Activated naive CD4-positive, alpha-beta T cell treated with anti-CD3 and anti-CD28 coated beads, Interleukin-2, amount 10 ng/mL, durations not matched to agents 7 days and 5 days (primary cell): ENCODE data around the gene EPC2.
A peak's percentile ranks its signal among the peaks of the same experiment; 100 is the strongest.

Experiments used
- CTCF ChIA-PET: fragments of 350-600 bp; sonication (Branson Sonifier 250); formaldehyde crosslinking; loops from one replicate; lab custom pipeline; 2021; ENCODE audit warnings: antibody characterized with exemption; lab: Charles Lee
- DNase-seq: peaks from one replicate; pipeline ENCODE4 v3.0.0-alpha.2; 2020
- H3K27ac Mint-ChIP-seq: one replicate; pipeline ENCODE4 v1.8.0; 2021; ENCODE audit warnings: mild to moderate bottlenecking, moderate library complexity, mixed read lengths
- H3K27me3 Mint-ChIP-seq: one replicate; pipeline ENCODE4 v1.8.0; 2021; ENCODE audit warnings: mild to moderate bottlenecking, mixed read lengths
- H3K36me3 Mint-ChIP-seq: one replicate; pipeline ENCODE4 v1.8.0; 2021; ENCODE audit warnings: mixed read lengths
- H3K4me1 Mint-ChIP-seq: one replicate; pipeline ENCODE4 v1.8.0; 2021; ENCODE audit warnings: mixed read lengths
- H3K4me3 Mint-ChIP-seq: one replicate; pipeline ENCODE4 v1.8.0; 2021; ENCODE audit warnings: mild to moderate bottlenecking, moderate library complexity, mixed read lengths
- H3K9me3 Mint-ChIP-seq: one replicate; pipeline ENCODE4 v1.8.0; 2021; ENCODE audit warnings: mixed read lengths

Gene EPC2

DNA sequence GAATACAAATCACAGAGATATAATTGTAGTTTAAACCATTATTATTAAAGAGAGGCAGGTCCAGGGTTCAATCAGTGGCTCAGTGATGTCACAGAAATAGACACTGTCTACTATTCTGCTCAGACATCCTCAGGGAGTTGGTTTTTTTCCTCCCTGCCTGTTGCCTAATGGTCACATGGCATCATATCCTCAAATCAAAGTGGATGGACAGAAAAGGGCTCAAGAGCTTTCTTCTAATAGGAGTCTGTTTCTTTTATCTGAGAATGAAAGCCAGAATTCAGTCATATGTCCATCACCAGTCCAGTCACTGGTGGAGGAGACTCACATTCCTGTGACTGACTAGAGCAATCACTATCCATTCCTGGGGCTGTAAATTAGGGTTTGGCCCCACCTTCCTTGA is 27.9 kb upstream of the EPC2 start:
- Mint-ChIP-seq H3K4me3 (no peak overlapping the region), H3K4me1 (peaks cover 8% of the 10 kb centered on the region), H3K9me3 (no peaks in the 10 kb centered on the region), H3K36me3 (no peaks in the 10 kb centered on the region), H3K27me3 (peaks cover 4% of the 10 kb centered on the region), H3K27ac (no peak overlapping the region)
- CTCF ChIA-PET: interaction anchor here (1.3 kb wide), 1 partner anchor 18 kb away, joined by 3 read pairs; no protein-coding TSS in a partner anchor
- DNase-seq: no peak

GRCh38 chr2:148617219-148617618 is 27.3 kb upstream of the EPC2 start:
- Mint-ChIP-seq H3K9me3 (no peaks in the 10 kb centered on the region), H3K27me3 (peaks cover 4% of the 10 kb centered on the region), H3K36me3 (no peaks in the 10 kb centered on the region), H3K27ac (no peak overlapping the region), H3K4me3 (no peak overlapping the region), H3K4me1 (peaks cover 8% of the 10 kb centered on the region)
- no peak for DNase-seq
- CTCF ChIA-PET: interaction anchor here (1.3 kb wide), 1 partner anchor 17 kb away, joined by 3 read pairs; no protein-coding TSS in a partner anchor

DNA sequence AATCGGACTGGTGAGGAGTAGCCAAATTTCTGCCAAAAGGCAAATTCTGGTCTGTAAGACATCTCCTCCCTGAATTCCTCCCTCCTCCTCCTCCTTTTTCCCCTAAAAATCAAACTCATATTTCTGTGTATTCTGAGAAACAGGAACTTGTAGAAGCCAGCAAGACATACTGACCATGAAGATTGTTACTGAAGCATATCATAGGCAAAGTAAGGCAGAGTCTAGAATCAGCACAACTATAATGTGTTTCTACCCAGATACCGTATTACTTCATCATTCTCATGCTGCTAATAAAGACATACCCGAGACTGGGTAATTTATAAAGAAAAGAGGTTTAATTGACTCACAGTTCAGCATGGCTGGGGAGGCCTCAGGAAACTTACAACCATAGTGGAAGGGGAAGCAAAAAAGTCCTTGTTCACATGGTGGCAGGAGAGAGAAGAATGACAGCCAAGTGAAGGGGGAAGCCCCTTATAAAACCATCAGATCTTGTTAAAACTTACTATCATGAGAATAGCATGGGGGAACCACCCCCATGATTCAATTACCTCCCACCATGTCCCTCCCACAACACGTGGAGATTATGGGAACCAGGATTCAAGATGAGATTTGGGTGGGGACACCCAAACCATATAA is 24.9 kb upstream of the EPC2 start:
- peaks cover 4% of the 10 kb centered on the region for H3K27me3 Mint-ChIP-seq
- H3K4me1 Mint-ChIP-seq: no peaks in the 10 kb centered on the region
- no peak for DNase-seq
- CTCF ChIA-PET: no interaction called here
- no peak overlapping the region for H3K4me3 Mint-ChIP-seq
- H3K9me3 Mint-ChIP-seq: no peaks in the 10 kb centered on the region
- H3K36me3 Mint-ChIP-seq: no peaks in the 10 kb centered on the region
- H3K27ac Mint-ChIP-seq: no peak overlapping the region

DNA sequence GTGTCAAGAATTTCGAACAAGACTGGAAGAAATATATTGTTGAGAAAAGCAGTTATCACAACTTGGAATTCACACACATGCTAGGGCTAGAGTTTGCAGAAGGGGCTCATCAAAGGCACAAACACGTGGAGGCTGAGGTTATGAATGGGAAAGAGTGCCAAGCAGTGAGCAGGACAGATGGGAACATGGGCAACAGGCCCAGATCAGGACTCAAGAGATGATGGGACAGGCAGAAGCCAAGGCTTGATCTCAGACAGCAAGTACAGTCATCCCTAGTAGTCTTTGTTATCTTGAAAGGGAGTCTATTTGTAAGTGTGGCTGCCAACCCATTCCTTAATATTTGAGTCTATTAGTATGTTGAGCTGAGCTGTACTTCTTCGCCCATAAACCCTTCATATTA is 22.2 kb upstream of the EPC2 start:
- no peaks in the 10 kb centered on the region for H3K4me1 Mint-ChIP-seq
- CTCF ChIA-PET: no interaction called here

DNA sequence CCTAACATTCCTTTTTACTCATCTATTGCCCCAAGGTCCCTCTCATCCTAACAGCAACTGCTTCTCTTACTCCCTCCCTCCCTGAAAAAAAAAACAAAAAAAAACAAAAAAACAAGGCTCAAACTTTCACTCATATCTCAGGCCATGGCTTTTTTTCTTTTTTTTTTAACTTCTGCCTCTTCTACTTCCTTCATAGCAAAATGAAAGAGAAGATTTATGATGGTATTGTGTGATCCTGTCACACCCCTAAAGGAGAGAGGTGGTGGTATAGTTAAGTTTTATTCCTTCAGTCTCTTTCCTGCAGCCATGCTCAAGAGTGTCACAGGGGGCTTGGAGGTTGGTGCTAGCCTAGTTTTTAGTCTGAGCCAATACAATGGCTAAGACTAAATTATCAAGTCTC is 21.5 kb upstream of the EPC2 start:
- no peak overlapping the region for H3K4me3 Mint-ChIP-seq
- H3K4me1 Mint-ChIP-seq: no peaks in the 10 kb centered on the region
- CTCF ChIA-PET: interaction anchor here (0.7 kb wide), 1 partner anchor 31 kb away, joined by 3 read pairs; no protein-coding TSS in a partner anchor
- H3K9me3 Mint-ChIP-seq: no peaks in the 10 kb centered on the region
- no peaks in the 10 kb centered on the region for H3K27me3 Mint-ChIP-seq
- H3K36me3 Mint-ChIP-seq: no peaks in the 10 kb centered on the region
- no peak for DNase-seq
- no peak overlapping the region for H3K27ac Mint-ChIP-seq

More for the DNA sequence above, 22.2 kb upstream of the EPC2 start:
- Mint-ChIP-seq H3K36me3 (no peaks in the 10 kb centered on the region), H3K4me3 (no peak overlapping the region), H3K9me3 (no peaks in the 10 kb centered on the region), H3K27ac (no peak overlapping the region), H3K27me3 (no peaks in the 10 kb centered on the region)
- DNase-seq: no peak

DNA sequence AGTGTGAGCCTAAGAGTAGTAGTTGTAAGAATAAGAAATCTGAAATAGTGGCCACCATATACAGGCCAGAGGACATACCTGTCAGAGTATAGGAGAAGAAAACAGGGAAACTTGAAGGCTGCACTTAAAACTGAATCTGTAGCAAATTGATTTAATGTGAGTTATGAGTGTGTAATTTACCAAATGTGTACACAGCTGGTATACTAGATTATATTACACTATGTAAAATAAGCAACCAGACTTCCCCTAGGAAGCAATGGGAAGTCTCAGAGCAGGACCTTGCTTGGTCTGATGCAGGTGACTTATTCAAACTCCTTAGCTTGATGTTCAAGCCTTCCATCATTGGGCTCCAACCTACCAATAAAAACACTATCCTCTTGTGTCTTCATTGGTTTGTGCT is 17.3 kb upstream of the EPC2 start:
- no peaks in the 10 kb centered on the region for H3K27me3 Mint-ChIP-seq
- H3K27ac Mint-ChIP-seq: no peak overlapping the region
- no peaks in the 10 kb centered on the region for H3K9me3 Mint-ChIP-seq
- no peak for DNase-seq
- no peaks in the 10 kb centered on the region for H3K4me1 Mint-ChIP-seq
- no peaks in the 10 kb centered on the region for H3K36me3 Mint-ChIP-seq
- CTCF ChIA-PET: interaction anchor here (0.8 kb wide), 1 partner anchor 89 kb away, joined by 4 read pairs; no protein-coding TSS in a partner anchor
- no peak overlapping the region for H3K4me3 Mint-ChIP-seq

GRCh38 chr2:148634749-148635148 is 9.8 kb upstream of the EPC2 start:
- CTCF ChIA-PET: interaction anchor here (1.8 kb wide), 1 partner anchor 18 kb away, joined by 3 read pairs; no protein-coding TSS in a partner anchor
- Mint-ChIP-seq H3K27ac (no peak overlapping the region), H3K36me3 (no peaks in the 10 kb centered on the region), H3K4me1 (no peaks in the 10 kb centered on the region), H3K27me3 (peaks cover 5% of the 10 kb centered on the region), H3K4me3 (no peak overlapping the region), H3K9me3 (no peaks in the 10 kb centered on the region)
- DNase-seq: no peak

DNA sequence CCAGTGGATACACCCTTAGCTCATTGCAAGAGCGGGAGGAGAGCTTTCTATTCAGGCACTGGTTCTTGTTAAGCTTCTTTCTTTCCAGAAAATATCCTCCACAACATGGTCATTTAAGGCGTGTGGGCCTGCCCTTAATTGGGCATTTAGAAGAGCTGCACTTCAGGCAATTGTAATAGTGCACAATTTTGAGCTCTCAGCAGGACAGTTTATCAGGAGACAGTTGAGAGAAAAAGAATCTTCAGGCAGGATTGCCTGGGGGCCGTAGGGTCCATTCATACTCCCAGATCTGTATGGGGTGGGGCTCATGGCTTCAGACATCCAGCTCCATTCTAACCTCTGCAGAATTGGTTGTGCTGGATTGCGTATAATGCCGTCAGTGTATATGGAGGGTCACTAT is 6.0 kb upstream of the EPC2 start:
- peaks cover 20% of the 10 kb centered on the region for H3K27me3 Mint-ChIP-seq
- no peak for DNase-seq
- CTCF ChIA-PET: no interaction called here
- peaks cover 10% of the 10 kb centered on the region for H3K4me1 Mint-ChIP-seq
- no peak overlapping the region for H3K4me3 Mint-ChIP-seq
- H3K9me3 Mint-ChIP-seq: no peaks in the 10 kb centered on the region
- H3K36me3 Mint-ChIP-seq: no peaks in the 10 kb centered on the region
- H3K27ac Mint-ChIP-seq: no peak overlapping the region

- Mint-ChIP-seq H3K36me3 (no peaks in the 10 kb centered on the region), H3K4me1 (peaks cover 16% of the 10 kb centered on the region), H3K9me3 (no peaks in the 10 kb centered on the region), H3K27ac (no peak overlapping the region), H3K27me3 (peaks cover 22% of the 10 kb centered on the region), H3K4me3 (no peak overlapping the region)
- CTCF ChIA-PET: interaction anchor here (0.6 kb wide), 1 partner anchor 769 kb away, joined by 4 read pairs; no protein-coding TSS in a partner anchor
- no peak for DNase-seq
Measured at GRCh38 chr2:148640767-148641166, 3.8 kb upstream of the EPC2 start.

DNA sequence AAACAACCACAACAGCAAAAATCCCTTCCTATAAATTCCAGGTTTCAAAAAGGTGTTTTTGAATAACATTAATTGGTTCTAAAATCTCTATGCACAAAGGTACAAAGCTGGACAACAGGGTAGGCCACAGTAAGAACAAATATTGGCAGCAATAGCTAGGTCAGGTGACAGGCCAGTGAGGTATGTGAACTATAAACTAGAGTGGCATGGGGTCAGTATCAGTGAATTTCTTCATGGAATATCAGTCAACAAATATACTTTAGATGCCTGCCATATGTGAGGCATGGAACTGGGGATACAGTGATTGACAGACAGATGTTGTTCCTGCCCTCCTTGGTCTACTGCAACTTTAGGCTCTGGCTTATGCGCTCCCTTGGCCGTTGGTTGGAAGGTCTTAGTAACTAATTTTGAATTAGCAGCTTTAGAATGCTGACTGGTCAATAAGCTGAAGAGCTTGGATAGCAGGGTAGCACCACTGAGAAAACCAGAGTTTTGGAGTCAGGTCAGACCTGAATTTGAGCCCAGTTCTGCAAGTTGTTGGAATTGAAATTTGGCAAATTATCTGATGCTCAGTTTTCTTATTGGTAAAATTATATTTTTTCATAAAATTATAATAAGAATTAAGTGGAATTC is 2.3 kb upstream of the EPC2 start:
- peaks cover 23% of the 10 kb centered on the region for H3K4me1 Mint-ChIP-seq
- peaks cover 4% of the 10 kb centered on the region for H3K36me3 Mint-ChIP-seq
- H3K9me3 Mint-ChIP-seq: no peaks in the 10 kb centered on the region
- no peak overlapping the region for H3K27ac Mint-ChIP-seq
- H3K27me3 Mint-ChIP-seq: peaks cover 22% of the 10 kb centered on the region
- CTCF ChIA-PET: interaction anchor here (1.0 kb wide), 1 partner anchor 31 kb away, joined by 3 read pairs; no protein-coding TSS in a partner anchor
- DNase-seq: no peak
- no peak overlapping the region for H3K4me3 Mint-ChIP-seq

DNA sequence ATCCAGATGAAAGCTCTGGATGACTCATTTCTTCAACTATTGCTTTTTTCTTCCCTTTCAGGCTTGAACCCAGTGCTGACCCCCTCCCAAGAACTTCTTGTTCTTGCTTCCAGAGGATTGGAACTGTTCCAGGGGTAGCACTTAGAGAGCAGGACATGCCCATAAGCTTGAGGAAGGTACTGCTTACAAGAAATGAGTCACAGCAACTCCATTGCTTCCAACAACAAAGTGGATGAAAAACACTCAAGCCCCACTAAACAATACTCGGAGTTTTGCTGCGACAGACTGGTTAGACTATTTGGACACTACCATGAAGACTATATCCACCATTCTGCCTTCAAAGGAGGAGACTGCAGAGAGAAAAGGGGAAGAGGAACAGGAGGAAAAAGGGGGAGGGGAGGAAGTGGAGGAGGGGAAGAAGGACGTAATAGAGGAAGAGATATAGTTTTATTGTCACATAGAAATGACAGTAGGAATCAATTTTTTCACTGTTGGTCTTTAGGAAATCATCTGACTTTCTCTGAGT is 1.6 kb upstream of the EPC2 start:
- Mint-ChIP-seq H3K9me3 (no peaks in the 10 kb centered on the region), H3K36me3 (peaks cover 4% of the 10 kb centered on the region), H3K4me1 (peaks cover 26% of the 10 kb centered on the region), H3K27ac (no peak overlapping the region), H3K4me3 (peak overlapping the region; percentile 84), H3K27me3 (peaks cover 22% of the 10 kb centered on the region)
- CTCF ChIA-PET: interaction anchor here (1.1 to 1.2 kb wide), 3 partner anchors 28 to 39 kb away, joined by 3 to 6 read pairs (median 4); no protein-coding TSS in a partner anchor
- no peak for DNase-seq

- Mint-ChIP-seq H3K27ac (peak overlapping the region; percentile 85), H3K4me1 (peaks cover 28% of the 10 kb centered on the region)
Measured at GRCh38 chr2:148643421-148643820, 1.1 kb upstream of the EPC2 start.

GRCh38 chr2:148644883-148645538 is 460 bp downstream of the EPC2 start:
- peaks cover 22% of the 10 kb centered on the region for H3K27me3 Mint-ChIP-seq
- CTCF ChIA-PET: interaction anchor here (1.4 kb wide), 1 partner anchor 135 kb away, joined by 3 read pairs; no protein-coding TSS in a partner anchor
- H3K36me3 Mint-ChIP-seq: peaks cover 7% of the 10 kb centered on the region
- H3K4me1 Mint-ChIP-seq: peaks cover 39% of the 10 kb centered on the region
- peak; percentile 93 for DNase-seq
- H3K9me3 Mint-ChIP-seq: no peaks in the 10 kb centered on the region
- H3K4me3 Mint-ChIP-seq: peak overlapping the region; percentile 84
- peak overlapping the region; percentile 92 for H3K27ac Mint-ChIP-seq

More at GRCh38 chr2:148643421-148643820, 1.1 kb upstream of the EPC2 start:
- peaks cover 22% of the 10 kb centered on the region for H3K27me3 Mint-ChIP-seq
- no peaks in the 10 kb centered on the region for H3K9me3 Mint-ChIP-seq
- H3K36me3 Mint-ChIP-seq: peaks cover 4% of the 10 kb centered on the region
- peak overlapping the region; percentile 84 for H3K4me3 Mint-ChIP-seq
- CTCF ChIA-PET: interaction anchor here (0.8 to 1.2 kb wide), 6 partner anchors 29 to 116 kb away, joined by 3 to 6 read pairs (median 4); no protein-coding TSS in a partner anchor
- no peak for DNase-seq
